ENCODE data around the gene UBE2D2.
A peak's percentile ranks its signal among the peaks of the same experiment; 100 is the strongest.
"Not testable (repeated sequence)": the region's sequence is repeated elsewhere in the genome, so short reads cannot be mapped to it uniquely, and the experiment has no call there.

Gene UBE2D2

GRCh38 chr5:139543423-139543991 is 17.6 kb upstream of the UBE2D2 start:
- TF ChIP-seq, protein P1, sequence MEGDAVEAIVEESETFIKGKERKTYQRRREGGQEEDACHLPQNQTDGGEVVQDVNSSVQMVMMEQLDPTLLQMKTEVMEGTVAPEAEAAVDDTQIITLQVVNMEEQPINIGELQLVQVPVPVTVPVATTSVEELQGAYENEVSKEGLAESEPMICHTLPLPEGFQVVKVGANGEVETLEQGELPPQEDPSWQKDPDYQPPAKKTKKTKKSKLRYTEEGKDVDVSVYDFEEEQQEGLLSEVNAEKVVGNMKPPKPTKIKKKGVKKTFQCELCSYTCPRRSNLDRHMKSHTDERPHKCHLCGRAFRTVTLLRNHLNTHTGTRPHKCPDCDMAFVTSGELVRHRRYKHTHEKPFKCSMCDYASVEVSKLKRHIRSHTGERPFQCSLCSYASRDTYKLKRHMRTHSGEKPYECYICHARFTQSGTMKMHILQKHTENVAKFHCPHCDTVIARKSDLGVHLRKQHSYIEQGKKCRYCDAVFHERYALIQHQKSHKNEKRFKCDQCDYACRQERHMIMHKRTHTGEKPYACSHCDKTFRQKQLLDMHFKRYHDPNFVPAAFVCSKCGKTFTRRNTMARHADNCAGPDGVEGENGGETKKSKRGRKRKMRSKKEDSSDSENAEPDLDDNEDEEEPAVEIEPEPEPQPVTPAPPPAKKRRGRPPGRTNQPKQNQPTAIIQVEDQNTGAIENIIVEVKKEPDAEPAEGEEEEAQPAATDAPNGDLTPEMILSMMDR (IDR thresholded peaks at IDR 0.05; ENCODE audit: extremely low read depth, missing control alignments), result peak; percentile 47
- DNase-seq (ENCODE audit: low spot score), result peak; percentile 83

GRCh38 chr5:139546593-139546992 is 14.5 kb upstream of the UBE2D2 start:
- not testable (repeated sequence) for DNase-seq (ENCODE audit: low spot score)

GRCh38 chr5:139549162-139549894 is 11.8 kb upstream of the UBE2D2 start:
- TF ChIP-seq, protein P1 (IDR thresholded peaks at IDR 0.05; ENCODE audit: extremely low read depth, missing control alignments), result no peak
- DNase-seq (ENCODE audit: low spot score), result no peak

GRCh38 chr5:139550051-139550872 is 10.9 kb upstream of the UBE2D2 start:
- not testable (repeated sequence) for DNase-seq (ENCODE audit: low spot score)

DNA sequence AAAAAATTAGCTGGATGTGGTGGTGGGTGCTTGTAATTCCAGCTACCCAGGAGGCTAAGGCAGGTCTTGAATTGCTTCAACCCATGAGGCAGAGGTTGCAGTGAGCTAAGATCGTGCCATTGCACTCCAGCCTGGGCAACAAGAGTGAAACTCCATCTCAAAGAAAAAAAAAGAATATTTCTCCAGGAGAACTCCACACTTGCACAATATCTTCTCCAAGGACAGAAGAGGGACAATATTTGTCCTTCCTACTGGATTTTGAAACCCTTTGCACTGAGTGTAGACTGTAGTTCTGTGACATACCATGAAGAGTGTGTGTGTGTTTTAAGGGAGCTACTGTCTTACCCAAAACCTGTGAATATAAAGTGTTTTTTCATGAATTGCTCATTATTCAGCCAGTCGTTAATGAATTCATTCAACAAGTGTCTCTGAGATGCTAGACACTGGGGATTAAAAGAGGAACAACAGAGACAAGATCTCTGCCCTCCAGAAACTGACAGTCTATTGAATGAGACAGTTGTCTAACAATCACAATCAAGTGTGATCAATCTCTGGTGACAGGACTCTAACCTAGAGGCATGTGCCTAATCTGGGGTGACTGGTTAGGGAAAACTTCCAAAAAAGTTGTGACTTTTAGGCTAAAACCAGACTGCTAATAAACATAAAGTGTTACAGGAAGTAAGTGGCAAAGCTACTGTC is 9.8 kb upstream of the UBE2D2 start:
- no peak for DNase-seq (ENCODE audit: low spot score)
- TF ChIP-seq, protein P1 (IDR thresholded peaks at IDR 0.05; ENCODE audit: extremely low read depth, missing control alignments), result no peak

- TF ChIP-seq, protein P1 (IDR thresholded peaks at IDR 0.05; ENCODE audit: extremely low read depth, missing control alignments), result no peak
- DNase-seq (ENCODE audit: low spot score), result no peak
These were observed 8.1 kb upstream of the UBE2D2 start for GRCh38 chr5:139552893-139553575.

DNA sequence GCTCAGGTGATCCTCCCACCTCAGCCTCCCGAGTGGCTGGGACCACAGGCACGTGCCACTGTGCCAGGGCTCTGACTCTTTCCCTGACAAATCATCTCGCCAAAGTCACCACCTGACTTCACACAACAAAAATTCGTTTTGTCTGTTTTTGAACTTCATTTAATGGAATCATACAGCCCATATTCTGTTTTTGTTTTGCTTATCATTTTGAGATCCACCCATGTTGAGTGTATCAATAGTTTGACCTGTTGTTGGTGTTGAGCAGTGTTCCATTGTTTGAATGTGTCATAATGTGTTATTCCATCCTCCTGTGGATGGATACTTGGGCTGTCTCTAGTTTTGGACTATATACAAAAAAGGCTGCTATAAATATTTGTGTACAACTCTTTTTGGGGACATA is 6.9 kb upstream of the UBE2D2 start:
- DNase-seq (ENCODE audit: low spot score), result no peak
- TF ChIP-seq, protein P1 (IDR thresholded peaks at IDR 0.05; ENCODE audit: extremely low read depth, missing control alignments), result no peak

Measured in GM20000 (cell line).